Ishikawa (cell line): ENCODE data around the gene ANAPC16.

ENCODE experiments used
- CEBPB ChIP-seq: IDR thresholded peaks from 2 replicates; pipeline ENCODE4 v1.6.1; 2012
- CREB1 ChIP-seq: IDR thresholded peaks from 2 replicates; pipeline ENCODE4 v1.6.1; 2012; ENCODE audit warnings: low read depth
- EGR1 ChIP-seq: IDR thresholded peaks from 2 replicates; pipeline ENCODE4 v1.6.1; 2012
- NFIC ChIP-seq: IDR thresholded peaks from 2 replicates; pipeline ENCODE4 v1.6.1; 2012
- RAD21 ChIP-seq: IDR thresholded peaks from 2 replicates; pipeline ENCODE4 v1.6.1; 2012; ENCODE audit warnings: low read depth
- REST ChIP-seq: IDR thresholded peaks from 2 replicates; pipeline ENCODE4 v1.6.1; 2012; ENCODE audit warnings: low read depth, mild to moderate bottlenecking
- TAF1 ChIP-seq: IDR thresholded peaks from 2 replicates; pipeline ENCODE4 v1.6.1; 2012; ENCODE audit warnings: low read depth, mild to moderate bottlenecking
- TEAD4 ChIP-seq: IDR thresholded peaks from 2 replicates; pipeline ENCODE4 v1.6.1; 2012
- YY1 ChIP-seq: IDR thresholded peaks from 2 replicates; pipeline ENCODE4 v1.6.1; 2012; ENCODE audit warnings: low read depth
- ZBTB7A ChIP-seq: IDR thresholded peaks from 2 replicates; pipeline ENCODE4 v1.6.1; 2012; ENCODE audit warnings: low read depth
- TF ChIP-seq, protein P1 (sequence below): IDR thresholded peaks from 2 replicates; pipeline ENCODE4 v1.6.1; 2012

DNA sequence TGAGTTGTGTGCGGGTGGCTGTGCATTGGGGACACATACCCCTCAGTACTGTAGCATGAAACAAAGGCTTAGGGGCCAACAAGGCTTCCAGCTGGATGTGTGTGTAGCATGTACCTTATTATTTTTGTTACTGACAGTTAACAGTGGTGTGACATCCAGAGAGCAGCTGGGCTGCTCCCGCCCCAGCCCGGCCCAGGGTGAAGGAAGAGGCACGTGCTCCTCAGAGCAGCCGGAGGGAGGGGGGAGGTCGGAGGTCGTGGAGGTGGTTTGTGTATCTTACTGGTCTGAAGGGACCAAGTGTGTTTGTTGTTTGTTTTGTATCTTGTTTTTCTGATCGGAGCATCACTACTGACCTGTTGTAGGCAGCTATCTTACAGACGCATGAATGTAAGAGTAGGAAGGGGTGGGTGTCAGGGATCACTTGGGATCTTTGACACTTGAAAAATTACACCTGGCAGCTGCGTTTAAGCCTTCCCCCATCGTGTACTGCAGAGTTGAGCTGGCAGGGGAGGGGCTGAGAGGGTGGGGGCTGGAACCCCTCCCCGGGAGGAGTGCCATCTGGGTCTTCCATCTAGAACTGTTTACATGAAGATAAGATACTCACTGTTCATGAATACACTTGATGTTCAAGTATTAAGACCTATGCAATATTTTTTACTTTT, 59.7 kb downstream of the ANAPC16 start:
- TF ChIP-seq, protein P1, sequence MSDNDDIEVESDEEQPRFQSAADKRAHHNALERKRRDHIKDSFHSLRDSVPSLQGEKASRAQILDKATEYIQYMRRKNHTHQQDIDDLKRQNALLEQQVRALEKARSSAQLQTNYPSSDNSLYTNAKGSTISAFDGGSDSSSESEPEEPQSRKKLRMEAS, result peak; percentile 49
- TF ChIP-seq CREB1, result no peak
- TF ChIP-seq YY1, result no peak
- no peak for TF ChIP-seq REST
- no peak for TF ChIP-seq ZBTB7A
- TF ChIP-seq TEAD4, result no peak
- TF ChIP-seq RAD21, result no peak
- no peak for TF ChIP-seq CEBPB
- no peak for TF ChIP-seq NFIC
- no peak for TF ChIP-seq EGR1
- no peak for TF ChIP-seq TAF1
